ENCODE data around the gene GP9.

The GP9 gene

DNA sequence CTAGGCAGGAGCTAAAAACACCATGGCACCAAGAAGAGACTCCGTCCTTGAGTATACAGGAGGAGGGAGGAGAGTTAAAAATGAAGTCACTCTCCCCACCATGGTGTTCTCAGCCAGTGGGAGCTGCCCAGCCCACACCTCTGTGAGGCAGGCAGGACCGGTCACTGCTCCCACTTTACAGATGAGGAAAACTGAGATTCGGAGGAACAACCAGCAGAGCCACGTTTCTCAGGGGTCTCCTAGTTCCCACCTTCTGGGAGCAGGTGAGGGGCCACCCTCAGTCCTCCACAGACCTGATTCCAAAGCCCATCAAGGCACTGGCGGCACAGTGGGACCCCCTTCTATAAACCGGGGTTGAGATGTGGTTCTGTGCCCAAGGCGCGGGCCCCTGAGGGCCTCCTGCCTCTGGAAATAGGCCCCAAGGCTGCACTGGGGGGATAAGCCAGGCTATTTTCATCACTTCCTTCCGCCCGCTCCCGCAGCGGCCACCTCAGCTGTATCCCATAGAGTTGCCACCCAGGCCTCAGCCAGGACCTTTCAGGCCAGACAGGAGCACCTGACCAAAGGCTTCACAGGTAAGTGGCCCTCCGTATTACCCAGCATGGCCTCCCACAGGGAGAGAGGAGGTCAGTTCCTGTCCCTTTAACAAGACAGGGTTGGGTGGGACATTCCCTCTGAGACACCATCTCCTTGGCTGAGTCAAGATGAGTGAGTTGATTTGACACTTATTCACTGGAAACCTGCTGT lies at the start of gene GP9:
Gene GP9, plus strand, starts transcription at position 504 of the 747 bp plus-strand sequence. CDS start 961 bp downstream, outside the sequence.
- no peak for DNase-seq (ENCODE audit: low read depth)

DNA sequence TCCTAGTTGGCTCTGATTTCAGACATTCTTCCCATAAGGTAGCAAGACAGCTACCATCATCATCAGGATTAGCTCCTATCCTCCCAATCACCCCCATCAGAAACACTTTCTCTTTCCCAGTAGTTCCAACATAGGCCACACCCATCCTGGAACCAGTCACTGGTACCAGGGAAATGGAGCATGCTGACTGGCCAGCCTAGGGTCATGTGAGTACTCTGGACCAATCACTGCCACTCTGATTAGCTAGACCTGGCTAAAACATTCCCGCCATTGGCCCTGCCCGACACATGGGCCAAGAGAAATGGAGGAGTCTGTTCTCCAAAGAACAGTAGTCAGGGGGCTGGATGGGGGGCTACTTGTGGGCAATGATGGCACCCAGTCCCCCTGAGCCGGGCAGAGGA lies 47.1 kb upstream of the GP9 start:
- no peak for DNase-seq (ENCODE audit: low read depth)

GRCh38 chr3:129014148-129014547 lies 46.4 kb upstream of the GP9 start:
- DNase-seq (ENCODE audit: low read depth) = no peak

- DNase-seq (ENCODE audit: low read depth) = no peak
These were observed 45.7 kb upstream of the GP9 start for GRCh38 chr3:129014793-129015345.

DNA sequence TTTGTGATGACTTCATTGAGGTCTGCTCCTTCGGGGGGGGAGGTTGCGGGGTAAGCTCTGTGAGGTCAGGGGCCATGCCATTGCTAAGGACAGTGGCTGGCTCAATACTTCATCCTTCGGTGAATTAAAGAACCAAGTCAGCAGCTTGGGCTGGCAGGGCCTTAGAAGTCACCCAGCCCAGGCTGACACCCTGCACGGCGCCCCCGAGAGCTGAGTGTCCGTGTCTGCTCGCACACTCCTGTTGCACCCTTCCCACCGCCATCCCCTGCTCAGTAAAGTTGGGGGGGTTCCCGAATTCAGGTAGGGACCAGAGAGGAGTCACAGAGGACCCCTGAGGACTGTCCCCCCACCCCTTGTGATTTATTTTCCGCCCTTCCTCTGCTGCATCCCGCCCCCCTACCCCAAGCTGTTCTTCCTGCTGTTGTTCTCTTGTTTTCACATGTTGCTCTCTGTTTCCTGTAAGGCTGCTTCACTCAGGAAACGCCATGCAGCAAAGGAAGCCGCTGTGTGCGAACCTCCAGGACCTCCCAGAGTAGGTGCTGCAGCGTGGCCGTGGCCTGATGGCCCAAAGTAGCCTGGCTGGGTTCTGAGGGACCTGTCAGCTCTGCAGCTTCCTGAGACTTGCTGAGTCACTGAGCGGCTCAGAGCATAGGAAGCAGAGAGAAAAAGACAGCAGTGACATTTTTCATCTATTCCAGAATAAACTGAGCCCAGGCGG lies 45.0 kb upstream of the GP9 start:
- DNase-seq (ENCODE audit: low read depth) = no peak

GRCh38 chr3:129016356-129016719 lies 44.2 kb upstream of the GP9 start:
- DNase-seq (ENCODE audit: low read depth) = no peak

GRCh38 chr3:129016720-129017483 lies 43.7 kb upstream of the GP9 start:
- DNase-seq (ENCODE audit: low read depth) = no peak

- no peak for DNase-seq (ENCODE audit: low read depth)
These were observed 43.1 kb upstream of the GP9 start for GRCh38 chr3:129017484-129017899.

GRCh38 chr3:129018271-129018670 lies 42.3 kb upstream of the GP9 start:
- DNase-seq (ENCODE audit: low read depth) = no peak

DNA sequence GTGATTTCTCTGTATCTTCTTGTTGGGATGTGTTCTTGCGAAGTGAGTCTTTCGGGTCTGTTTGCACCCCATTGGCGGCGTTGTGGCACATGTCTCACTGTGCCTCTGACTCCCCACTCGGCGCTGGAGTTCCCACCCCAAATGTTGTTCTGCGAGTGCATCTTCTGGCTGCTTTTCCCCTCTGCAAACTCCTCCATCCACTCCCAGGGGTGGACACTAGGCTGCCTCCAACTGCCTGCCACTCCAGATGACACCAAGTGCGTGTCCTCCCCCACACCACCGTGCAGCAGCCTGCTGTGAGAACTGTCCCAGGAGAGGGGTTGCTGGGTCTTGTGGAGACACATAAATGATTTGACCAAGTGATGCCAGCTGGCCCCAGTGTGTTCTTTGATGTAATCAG lies 41.8 kb upstream of the GP9 start:
- no peak for DNase-seq (ENCODE audit: low read depth)

- DNase-seq (ENCODE audit: low read depth) = no peak
These were observed 41.3 kb upstream of the GP9 start for GRCh38 chr3:129019266-129019665.

- DNase-seq (ENCODE audit: low read depth) = no peak
These were observed 39.9 kb upstream of the GP9 start for GRCh38 chr3:129020691-129021090.

DNA sequence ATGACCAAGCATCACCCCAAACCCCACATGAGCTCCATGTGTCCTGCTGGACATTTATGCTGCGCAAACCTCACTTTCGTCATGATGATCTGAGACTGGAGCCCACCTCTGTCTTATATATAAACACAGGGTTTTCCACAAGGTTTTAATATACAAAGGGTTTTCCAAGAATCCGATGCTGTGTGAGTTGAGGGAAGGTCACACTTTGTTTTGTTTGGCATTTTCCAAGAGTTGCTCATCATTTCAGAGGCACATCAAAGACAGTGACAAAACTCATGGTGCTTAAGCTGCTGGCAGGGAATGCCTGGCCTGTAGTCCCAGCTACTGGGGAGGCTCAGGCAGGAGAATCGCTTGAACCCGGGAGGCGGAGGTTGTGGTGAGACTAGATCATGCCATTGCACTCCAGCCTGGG lies 39.4 kb upstream of the GP9 start:
- no peak for DNase-seq (ENCODE audit: low read depth)

DNA sequence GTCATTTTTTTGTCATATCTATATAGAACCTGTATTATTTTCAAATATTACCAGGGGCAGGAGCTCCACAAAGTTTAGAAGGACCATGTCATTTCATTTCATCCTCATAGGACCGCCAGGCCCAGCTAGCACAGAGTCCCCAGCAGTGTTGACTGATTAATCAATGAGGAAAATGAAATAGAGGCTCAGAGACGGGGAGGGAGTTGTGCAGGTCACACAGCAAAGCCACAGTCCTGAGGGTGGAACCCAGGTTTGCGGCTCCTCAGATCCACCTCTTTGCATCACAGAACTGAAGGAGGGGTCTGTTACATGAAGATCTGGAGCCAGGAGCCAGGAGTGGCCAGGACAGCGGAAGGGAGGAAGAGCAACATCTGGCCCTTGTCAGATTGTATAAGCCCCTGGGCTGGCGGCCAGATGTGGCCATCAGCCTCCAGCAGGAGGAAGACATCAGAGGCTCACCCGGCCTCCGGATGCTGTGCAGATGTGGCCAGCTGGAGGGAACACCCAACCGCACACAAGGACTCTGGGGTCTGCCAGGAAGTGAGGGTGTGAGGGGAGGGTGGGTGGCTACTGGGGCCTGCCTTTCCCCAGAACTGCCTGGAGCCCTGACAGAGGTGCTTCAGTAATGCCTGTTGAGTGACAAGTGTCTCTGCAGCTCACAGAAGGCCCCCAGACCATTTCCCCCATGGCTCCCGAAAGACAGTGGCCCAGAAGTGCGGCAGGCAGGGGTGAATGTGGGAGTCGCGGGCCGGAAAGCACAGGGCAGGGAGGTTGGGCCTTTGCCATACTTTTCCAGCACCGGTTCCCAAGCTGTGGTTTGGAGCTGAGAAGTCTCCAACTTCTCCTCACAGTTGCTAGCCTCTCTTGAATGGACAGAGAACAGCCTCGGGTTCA lies 38.2 kb upstream of the GP9 start:
- no peak for DNase-seq (ENCODE audit: low read depth)

- DNase-seq (ENCODE audit: low read depth) = no peak
These were observed 37.6 kb upstream of the GP9 start for GRCh38 chr3:129023008-129023358.

GRCh38 chr3:129023909-129024308 lies 36.7 kb upstream of the GP9 start:
- DNase-seq (ENCODE audit: low read depth) = no peak

GRCh38 chr3:129025108-129025507 lies 35.5 kb upstream of the GP9 start:
- DNase-seq (ENCODE audit: low read depth) = no peak

GRCh38 chr3:129025691-129026435 lies 34.7 kb upstream of the GP9 start:
- DNase-seq (ENCODE audit: low read depth) = no peak

- peak; percentile 23 for DNase-seq (ENCODE audit: low read depth)
These were observed 33.6 kb upstream of the GP9 start for GRCh38 chr3:129026728-129027543.

DNA sequence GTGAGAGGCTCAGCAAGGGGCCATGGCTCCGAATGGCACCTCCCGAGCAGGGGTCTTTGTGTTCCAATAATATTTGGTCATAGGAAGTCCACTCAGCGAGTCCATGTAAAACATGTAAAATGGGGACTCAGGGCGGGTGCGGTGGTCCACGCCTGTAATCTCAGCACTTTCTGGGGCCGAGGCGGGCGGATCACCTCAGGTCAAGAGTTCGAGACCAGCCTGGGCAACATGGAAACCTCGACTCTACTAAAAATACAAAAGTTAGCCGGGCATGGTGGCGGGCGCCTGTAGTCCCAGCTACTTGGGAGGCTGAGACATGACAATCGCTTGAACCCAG lies 33.1 kb upstream of the GP9 start:
- no peak for DNase-seq (ENCODE audit: low read depth)
